ENCODE data around the gene CITED2.

Gene CITED2

GRCh38 chr6:139386404-139386803 lies 12.0 kb upstream of the CITED2 start:
- no peak for DNase-seq (ENCODE audit: low read depth in 2 of 2)

GRCh38 chr6:139381216-139381865 lies 6.9 kb upstream of the CITED2 start:
- DNase-seq (ENCODE audit: low read depth in 2 of 2) = no peak

- no peak for DNase-seq (ENCODE audit: low read depth in 2 of 2)
These were observed 6.2 kb upstream of the CITED2 start for GRCh38 chr6:139380611-139381010.

- DNase-seq (ENCODE audit: low read depth in 2 of 2) = no peak
These were observed 5.7 kb upstream of the CITED2 start for GRCh38 chr6:139380168-139380567.

DNA sequence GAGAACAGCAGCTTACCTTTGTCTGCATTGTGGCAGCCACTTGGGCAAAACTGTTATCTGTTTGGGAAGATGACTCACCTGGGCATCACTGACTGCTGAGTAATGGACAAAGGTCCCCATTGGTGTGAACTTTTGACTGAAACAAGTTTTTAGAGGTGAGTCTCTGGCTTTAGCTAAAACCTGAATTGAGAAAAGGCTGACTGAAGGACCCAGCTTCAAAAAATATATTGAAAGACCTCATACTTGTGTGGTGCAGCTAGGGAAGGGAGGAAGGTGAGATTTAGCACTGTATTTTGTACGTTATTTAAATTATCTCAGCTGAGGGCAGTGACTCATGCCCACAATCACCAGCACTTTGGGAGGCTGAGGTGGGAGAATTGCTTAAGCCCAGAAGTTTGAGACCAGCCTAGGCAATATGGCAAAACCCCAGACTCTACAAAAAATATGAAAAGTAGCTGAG lies 4.5 kb upstream of the CITED2 start:
- DNase-seq (ENCODE audit: low read depth in 2 of 2) = no peak

DNA sequence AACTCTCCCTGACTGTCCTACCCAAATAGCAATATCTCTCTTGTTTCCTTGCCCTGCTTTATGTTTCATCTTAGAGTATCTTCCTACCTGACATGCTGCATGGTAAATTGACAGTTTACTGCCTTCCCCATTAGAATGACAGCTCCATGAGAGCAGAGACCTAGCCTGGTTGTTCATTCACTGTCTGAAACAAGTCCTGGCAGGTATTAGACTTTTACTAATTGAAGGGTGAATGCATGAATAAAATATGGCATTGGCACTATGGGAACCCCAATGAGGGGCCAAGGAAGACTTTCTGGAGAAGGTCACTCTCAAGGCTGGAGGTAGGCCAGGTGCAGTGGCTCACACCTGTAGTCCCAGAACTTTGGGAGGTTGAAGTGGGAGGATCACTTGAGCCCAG lies 3.8 kb upstream of the CITED2 start:
- DNase-seq (ENCODE audit: low read depth in 2 of 2) = no peak

- no peak for DNase-seq (ENCODE audit: low read depth in 2 of 2)
These were observed 2.3 kb upstream of the CITED2 start for GRCh38 chr6:139376604-139377218.

DNA sequence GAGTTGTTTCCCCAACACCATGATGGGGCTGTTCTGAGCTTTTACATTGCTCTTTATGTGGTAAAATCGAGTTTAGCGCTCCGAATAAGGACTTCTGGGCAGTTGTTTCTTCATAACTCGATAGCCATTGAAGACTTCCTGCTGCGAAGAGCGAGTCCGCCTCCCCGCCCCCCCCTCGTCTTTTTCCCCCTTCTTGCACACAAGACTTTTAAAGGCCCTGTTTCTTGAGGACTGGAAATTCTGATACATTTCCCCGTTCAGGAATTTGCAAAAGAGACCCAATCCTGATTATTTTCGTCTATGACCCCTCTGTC lies 1.5 kb upstream of the CITED2 start:
- DNase-seq (ENCODE audit: low read depth in 2 of 2) = no peak

DNA sequence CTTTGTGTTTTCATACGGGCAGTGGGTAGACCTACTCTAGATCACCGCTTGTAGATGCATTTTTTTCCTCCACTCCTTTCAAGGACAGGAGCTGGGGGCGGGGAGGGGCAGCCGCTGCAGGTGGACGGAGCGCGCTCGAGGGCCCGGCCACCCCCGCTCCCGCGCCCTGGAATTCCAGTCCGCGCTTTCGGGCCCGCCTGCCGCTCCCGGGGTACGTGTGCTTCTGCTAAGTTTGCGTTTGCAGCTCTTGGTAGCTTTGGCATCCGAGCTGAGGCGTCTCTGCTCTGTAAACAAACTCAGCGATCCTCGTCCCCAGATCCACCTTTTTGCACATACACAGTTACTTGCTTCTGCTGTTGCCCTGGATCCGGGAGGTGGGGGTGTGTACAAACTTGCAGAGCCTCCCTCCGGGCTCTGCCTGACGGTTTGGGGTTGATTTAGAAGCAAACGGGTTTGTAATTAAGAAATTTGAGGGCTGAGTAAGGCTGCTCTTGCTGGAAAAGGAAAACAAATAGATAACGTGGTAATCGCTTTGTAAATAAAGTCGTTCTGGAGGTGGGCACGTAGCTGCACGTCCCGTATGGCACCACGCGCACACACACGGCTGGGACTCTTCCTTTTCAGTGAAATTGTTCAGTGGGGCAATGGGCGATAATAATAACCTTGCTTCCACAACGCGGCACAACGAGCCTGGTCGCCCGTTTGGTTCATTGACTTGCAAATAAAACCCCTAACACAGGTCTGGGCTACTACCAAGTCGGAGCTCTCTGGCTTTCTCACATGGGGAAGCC lies 973 bp upstream of the CITED2 start:
- peak; percentile 96 to 97 for DNase-seq (ENCODE audit: low read depth in 2 of 2)

DNA sequence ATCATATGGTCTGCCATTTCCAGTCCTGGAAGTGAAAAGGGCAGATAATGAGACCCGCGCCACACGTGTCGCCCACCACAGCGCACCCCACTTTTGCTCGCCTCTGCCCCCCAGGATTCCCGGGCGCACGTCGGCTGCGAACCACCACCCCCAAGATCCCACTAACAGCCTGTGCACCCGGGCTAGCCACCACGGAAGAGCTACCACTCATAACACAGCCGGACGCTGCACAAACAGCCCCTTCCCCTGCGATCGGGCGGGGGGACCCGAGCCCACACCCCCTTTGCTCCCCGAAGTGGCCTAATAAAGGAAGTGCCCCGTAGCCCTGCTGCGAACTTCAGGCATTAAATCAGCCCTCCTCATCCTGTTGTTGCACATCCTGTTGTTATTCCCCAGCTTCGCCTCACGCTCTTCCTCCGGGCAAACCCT lies 506 bp downstream of the CITED2 start:
- DNase-seq (ENCODE audit: low read depth in 2 of 2) = no peak

GRCh38 chr6:139373154-139373927 lies 1.1 kb downstream of the CITED2 start:
- no peak for DNase-seq (ENCODE audit: low read depth in 2 of 2)

DNA sequence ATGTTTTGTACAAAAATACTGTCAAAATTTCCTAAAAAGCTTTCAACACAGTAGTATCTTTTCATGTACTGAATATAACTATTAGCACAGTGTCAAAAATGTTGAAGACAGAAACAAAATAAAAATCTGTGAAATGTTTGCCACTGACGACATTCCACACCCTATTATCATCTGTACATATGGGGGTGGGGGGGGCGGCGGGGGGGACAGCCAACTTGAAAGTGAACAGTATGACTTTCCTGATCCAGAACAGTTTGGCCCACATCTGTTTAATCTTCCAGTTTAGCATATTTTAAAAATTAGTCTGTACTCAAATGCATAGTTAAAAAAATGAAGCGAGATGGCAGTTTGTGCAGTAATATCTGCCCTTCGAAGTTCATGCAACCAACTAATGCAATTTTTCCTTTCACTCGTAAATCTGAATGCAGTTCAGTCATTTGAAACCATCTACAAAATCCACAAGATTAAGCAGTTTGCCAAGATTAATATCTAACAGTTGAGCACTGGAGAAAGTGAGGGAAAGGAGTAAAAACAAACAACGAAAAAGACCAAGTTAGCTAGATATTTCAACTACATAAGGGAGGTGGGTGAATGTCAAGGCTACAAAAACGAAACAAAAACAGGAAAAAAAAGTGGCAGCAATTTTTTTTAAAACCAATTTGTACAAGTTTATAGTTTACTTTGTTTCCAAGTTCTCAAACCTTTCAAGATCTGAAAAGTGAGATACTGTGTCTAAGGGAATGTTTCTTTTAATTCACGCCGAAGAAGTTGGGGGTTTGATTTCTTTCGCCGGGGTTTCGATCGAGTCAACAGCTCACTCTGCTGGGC lies 1.9 kb downstream of the CITED2 start:
- DNase-seq (ENCODE audit: low read depth in 2 of 2) = no peak

DNA sequence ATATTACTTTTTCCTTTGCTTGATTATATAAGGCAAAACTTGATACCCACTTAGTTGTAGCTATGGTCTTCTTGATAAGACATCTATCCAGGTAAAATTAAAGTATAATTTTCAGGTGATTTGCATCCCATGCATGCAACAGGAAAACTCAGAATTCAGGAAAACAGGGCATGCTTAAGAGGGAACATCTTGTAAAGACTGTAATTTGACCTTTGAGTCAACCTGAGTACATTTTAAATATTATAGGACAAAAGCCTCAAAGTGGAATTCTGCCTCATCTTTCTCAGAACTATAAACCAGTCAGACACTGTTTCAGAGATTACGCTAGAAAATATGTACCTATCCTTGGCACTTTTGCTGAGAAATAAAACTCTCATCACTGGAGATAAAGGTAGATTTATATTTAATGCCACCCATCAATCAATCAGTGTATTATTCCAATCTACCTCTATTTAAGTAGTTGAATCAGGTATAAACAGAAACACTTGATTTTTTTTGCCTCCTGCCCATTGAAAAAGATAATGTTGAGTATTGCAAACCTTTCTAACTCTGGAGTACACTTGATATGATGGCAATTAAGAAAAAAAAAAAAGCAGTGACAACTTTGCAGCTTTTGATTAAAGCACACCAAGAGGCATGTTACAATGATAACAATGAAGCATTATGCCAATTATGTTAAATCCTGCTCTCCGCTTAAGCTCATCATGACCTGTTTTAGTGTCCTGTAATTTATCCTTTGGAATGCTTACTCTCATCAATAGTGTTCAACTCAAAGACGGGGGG lies 2.8 kb downstream of the CITED2 start:
- DNase-seq (ENCODE audit: low read depth in 2 of 2) = no peak

GRCh38 chr6:139370999-139371345 lies 3.5 kb downstream of the CITED2 start:
- no peak for DNase-seq (ENCODE audit: low read depth in 2 of 2)

GRCh38 chr6:139370283-139370998 lies 4.0 kb downstream of the CITED2 start:
- DNase-seq (ENCODE audit: low read depth in 2 of 2) = no peak

GRCh38 chr6:139369568-139370282 lies 4.7 kb downstream of the CITED2 start:
- peak in 1 of 2 experiments; percentile 73 for DNase-seq (ENCODE audit: low read depth in 2 of 2)

DNA sequence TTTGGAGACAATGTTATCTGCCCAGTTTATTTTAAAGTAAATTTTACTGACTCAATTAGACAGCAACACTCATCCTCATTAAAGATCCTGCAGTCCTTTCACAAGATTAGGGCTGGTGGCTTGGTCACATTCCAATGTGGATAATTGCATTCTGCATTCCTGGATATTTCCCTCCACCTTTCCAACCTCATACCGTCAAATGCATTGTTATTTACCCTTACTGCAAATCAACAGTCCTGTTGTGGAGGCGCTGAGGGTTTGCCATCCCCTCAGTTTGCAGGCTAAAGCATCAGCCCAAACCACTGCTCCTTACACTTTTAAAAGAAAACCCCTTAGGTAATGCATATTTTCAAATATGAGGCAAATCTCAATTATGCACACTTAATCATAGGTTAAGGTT lies 5.4 kb downstream of the CITED2 start:
- DNase-seq (ENCODE audit: low read depth in 2 of 2) = no peak

DNA sequence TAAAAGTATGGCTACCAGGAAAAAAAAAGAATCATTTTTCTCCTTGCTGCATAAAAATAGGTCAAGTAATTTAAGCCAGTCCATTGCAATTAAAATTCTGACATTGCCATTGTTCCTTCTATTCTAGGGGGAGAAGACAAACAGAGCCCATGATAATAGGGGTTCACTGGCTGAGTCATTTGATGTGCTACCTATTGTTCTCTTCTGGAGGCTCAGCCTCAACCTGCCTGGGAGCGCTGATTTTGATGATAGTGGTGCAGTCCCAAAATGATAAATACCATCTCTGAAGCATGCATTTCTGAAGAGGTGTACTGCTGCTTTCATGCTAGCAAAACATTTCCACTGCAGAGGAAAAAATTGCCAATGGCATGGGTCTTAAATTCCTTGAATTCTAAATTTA lies 5.8 kb downstream of the CITED2 start:
- no peak for DNase-seq (ENCODE audit: low read depth in 2 of 2)

DNA sequence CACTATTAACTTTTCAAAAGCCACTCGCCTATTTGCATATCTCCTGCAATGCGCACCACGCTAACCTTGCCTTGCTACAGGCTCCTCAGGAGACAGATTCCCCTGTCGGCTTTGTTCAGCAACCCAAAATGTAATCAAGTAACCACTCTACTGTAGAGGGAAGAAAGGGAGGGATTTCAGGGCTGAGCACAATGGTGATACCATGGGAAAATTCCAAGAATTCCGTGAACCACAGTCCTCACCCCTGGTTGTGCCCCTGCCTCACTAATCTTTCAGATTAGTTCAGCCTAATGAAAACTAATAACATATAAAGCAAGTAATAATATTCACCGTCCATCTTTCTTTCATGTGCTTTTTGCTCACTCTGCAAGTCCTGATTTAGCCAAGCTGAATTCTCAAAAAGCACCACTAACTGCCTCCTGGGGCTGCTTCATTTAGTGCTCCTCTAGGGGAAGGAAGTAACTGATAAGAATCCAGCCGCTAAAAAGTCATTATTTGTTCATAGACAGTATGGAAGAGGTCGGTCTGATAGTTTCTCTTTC lies 6.6 kb downstream of the CITED2 start:
- DNase-seq (ENCODE audit: low read depth in 2 of 2) = no peak
